Spinal cord (tissue), 10 donors: ENCODE results near the gene PAIP2. TPM values are rescaled to one million over a fixed set of nuclear protein-coding genes. Genes with fewer than 3 reads are reported as not detected.
"Not testable (repeated sequence)": the region's sequence is repeated elsewhere in the genome, so short reads cannot be mapped to it uniquely, and the experiment has no call there.

Experiments used
- DNase-seq, 6 donors: peaks; one replicate each; pipeline versions ENCODE4 v3.0.0 to v3.0.0-alpha.2; 2013 to 2015; ENCODE audit warnings: low spot score in 6 of 6, low read depth in 4 of 6
- H3K27ac ChIP-seq: one replicate; pipeline ENCODE4 v1.5.1; 2013; ENCODE audit warnings: low read depth, low read length, control low read depth
- H3K27me3 ChIP-seq: one replicate; pipeline ENCODE4 v1.6.1; 2013; ENCODE audit warnings: low read length; ENCODE audit not compliant: control insufficient read depth, insufficient read depth
- H3K36me3 ChIP-seq: one replicate; pipeline ENCODE4 v1.6.1; 2013; ENCODE audit warnings: low read length; ENCODE audit not compliant: control insufficient read depth, insufficient read depth
- H3K4me1 ChIP-seq: one replicate; pipeline ENCODE4 v1.6.1; 2013; ENCODE audit warnings: low read length; ENCODE audit not compliant: control insufficient read depth, insufficient read depth
- H3K4me3 ChIP-seq: one replicate; pipeline ENCODE4 v1.5.1; 2013; ENCODE audit warnings: low read depth, low read length, control low read depth
- H3K9me3 ChIP-seq: one replicate; pipeline ENCODE4 v1.6.1; 2013; ENCODE audit warnings: low read length; ENCODE audit not compliant: control insufficient read depth, insufficient read depth
- WGBS: methylation state at CpG from one replicate; pipeline ENCODE4 v1.1.5; 2013; ENCODE audit warnings: missing lambda C conversion rate; ENCODE audit not compliant: insufficient coverage; 5-methylcytosine and 5-hydroxymethylcytosine counted together
- polyA plus RNA-seq, 2 donors: library from polyadenylated mRNA; unstranded; fragments of 120-200 nt; gene quantifications; one replicate each; pipeline ENCODE4 v1.2.1, GENCODE V29; 2013; ENCODE audit not compliant: insufficient read length in 2 of 2
- total RNA-seq, 2 donors: library from RNA; depleted of rRNA in 1 of 2; stranded (reverse); fragments of 120-200 nt in 1 of 2; fragments of >200 nt in 1 of 2; gene quantifications; one replicate each; pipeline versions ENCODE4 v1.2.3 to v1.2.4, GENCODE V29; 2013 to 2014
- donor health status: healthy.

The PAIP2 gene
- total and polyA plus RNA-seq, 4 donors = 90.4 to 173 (median 146) TPM

DNA sequence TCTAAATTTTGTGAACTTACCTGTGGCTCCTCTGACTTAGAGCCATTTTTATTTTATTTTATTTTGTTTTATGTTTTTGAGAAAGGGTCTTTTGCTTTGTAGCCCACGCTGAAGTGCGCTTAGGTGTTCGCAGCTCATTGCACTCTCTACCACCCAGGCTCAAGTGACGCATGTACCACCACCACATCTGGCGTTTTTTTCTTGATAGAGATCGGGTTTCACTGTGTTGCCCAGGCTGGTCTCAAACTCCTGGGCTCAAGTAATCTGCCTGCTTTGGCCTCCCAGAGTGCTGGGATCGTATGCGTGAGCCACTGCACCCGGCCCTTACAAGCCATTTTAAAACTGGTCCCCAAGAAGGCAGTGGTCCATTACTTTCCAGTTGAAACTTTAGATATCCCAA, 29.6 kb upstream of the PAIP2 start:
- 77% methylated on average over 5 of the region's 9 CpGs for WGBS
- no peak overlapping the region for H3K27ac ChIP-seq
- no peaks in the 10 kb centered on the region for H3K9me3 ChIP-seq
- no peak for DNase-seq
- H3K4me1 ChIP-seq = peaks cover 9% of the 10 kb centered on the region
- H3K27me3 ChIP-seq = no peaks in the 10 kb centered on the region
- H3K36me3 ChIP-seq = peaks cover 8% of the 10 kb centered on the region
- no peak overlapping the region for H3K4me3 ChIP-seq

DNA sequence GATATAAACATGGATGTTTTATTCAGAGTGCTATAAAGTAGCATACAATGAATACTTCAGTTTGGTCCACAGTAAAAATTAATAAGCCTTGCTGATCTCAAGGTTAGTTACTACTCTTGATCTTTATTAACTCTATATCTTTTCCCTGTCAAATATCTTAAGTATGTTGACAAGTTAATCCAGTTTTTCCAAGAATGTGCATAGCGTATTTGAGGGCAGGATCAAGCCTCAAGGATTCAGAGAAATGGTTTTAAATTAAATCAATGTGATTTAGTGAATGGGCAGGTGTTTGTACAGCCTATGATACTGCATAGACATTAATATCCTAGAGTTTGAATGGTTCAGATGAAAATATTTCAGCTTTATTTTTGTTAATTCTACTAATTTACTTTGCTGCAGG, 27.4 kb upstream of the PAIP2 start:
- WGBS = no CpG with 5 or more reads among the region's 1 CpG
- Histone ChIP-seq H3K4me3 (no peak overlapping the region), H3K4me1 (peaks cover 9% of the 10 kb centered on the region), H3K27me3 (no peaks in the 10 kb centered on the region), H3K36me3 (peaks cover 20% of the 10 kb centered on the region), H3K27ac (no peak overlapping the region), H3K9me3 (no peaks in the 10 kb centered on the region)
- DNase-seq = no peak

GRCh38 chr5:139315056-139315615, 26.5 kb upstream of the PAIP2 start:
- H3K4me1 ChIP-seq = peaks cover 9% of the 10 kb centered on the region
- peak overlapping the region; percentile 47 for H3K27ac ChIP-seq
- H3K27me3 ChIP-seq = no peaks in the 10 kb centered on the region
- no CpG with 5 or more reads among the region's 3 CpGs for WGBS
- H3K36me3 ChIP-seq = peaks cover 27% of the 10 kb centered on the region
- no peak overlapping the region for H3K4me3 ChIP-seq
- peak in 1 of 6 donors; percentile 12 for DNase-seq
- no peaks in the 10 kb centered on the region for H3K9me3 ChIP-seq

DNA sequence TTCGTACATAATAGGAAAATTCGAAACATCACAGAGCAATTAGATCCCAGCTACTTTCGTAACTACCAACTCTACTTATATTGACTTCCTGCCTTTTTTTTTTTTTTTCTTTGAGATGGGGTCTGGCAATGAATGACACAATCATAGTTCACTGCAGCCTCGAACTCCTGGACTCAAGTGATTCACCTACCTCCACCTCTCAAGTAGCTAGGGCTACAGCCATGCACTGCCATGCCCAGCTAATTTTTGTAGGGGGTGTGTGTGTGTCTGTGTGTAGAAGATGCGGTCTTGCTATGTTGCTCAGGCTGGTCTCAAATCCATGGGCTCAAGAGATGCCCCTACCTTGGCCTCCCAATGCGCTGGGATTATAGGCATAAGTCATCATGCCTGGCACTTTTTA, 5.8 kb upstream of the PAIP2 start:
- no CpG with 5 or more reads among the region's 6 CpGs for WGBS
- DNase-seq = no peak

GRCh38 chr5:139340051-139340450, 1.6 kb upstream of the PAIP2 start:
- no CpG with 5 or more reads among the region's 2 CpGs for WGBS
- DNase-seq = no peak
- H3K4me1 ChIP-seq = peaks cover 7% of the 10 kb centered on the region
- no peaks in the 10 kb centered on the region for H3K27me3 ChIP-seq
- H3K4me3 ChIP-seq = no peak overlapping the region
- no peak overlapping the region for H3K27ac ChIP-seq
- H3K9me3 ChIP-seq = no peaks in the 10 kb centered on the region
- peaks cover 2% of the 10 kb centered on the region for H3K36me3 ChIP-seq

More for the DNA sequence above, 5.8 kb upstream of the PAIP2 start:
- H3K27ac ChIP-seq = no peak overlapping the region
- no peaks in the 10 kb centered on the region for H3K9me3 ChIP-seq
- no peaks in the 10 kb centered on the region for H3K27me3 ChIP-seq
- peaks cover 15% of the 10 kb centered on the region for H3K36me3 ChIP-seq
- H3K4me3 ChIP-seq = no peak overlapping the region
- H3K4me1 ChIP-seq = peaks cover 2% of the 10 kb centered on the region

- Histone ChIP-seq H3K36me3 (peaks cover 7% of the 10 kb centered on the region), H3K4me3 (peak overlapping the region; percentile 87), H3K9me3 (no peaks in the 10 kb centered on the region), H3K4me1 (peaks cover 7% of the 10 kb centered on the region), H3K27ac (peak overlapping the region; percentile 98), H3K27me3 (no peaks in the 10 kb centered on the region)
- no peak for DNase-seq
- 6% methylated on average over 11 of the region's 17 CpGs for WGBS
Measured at GRCh38 chr5:139341187-139341688, 416 bp upstream of the PAIP2 start.

DNA sequence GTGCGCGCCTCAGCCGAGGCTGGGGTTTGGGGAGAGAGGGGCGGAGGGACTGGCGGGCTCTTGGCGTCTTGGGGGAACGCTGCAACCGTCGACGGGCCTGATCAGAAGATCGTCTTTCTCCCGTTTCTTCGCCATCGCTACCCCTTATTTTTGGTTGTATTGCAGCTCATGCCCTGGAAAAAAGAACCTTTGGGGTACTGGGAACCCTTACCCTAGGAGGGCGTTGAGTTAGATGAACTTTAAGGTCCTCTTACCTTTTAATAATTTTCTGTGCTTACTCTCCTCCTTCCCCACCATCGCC, 719 bp downstream of the PAIP2 start:
- 2% methylated on average over 11 of the region's 16 CpGs for WGBS

DNA sequence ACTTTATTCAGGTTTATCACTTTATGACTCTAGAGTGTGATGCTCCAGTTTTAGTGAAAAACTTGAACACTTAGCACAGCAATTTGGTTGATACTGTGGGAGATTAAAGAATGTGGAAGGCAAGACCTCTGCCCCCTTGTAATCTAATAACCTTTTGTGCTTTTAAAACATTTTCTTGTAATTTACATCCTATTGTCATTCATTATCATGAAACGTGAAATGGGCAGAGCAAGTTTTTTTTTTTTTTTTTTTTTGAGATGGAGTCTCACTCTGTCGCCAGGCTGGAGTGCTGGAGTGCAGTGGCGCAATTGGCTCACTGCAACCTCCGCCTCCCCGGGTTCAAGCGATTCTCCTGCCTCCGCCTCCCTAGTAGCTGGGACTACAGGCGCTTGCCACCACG, 1.8 kb downstream of the PAIP2 start:
- peaks cover 7% of the 10 kb centered on the region for H3K4me1 ChIP-seq
- H3K4me3 ChIP-seq = no peak overlapping the region
- H3K27ac ChIP-seq = no peak overlapping the region
- 95% methylated on average over 6 of the region's 9 CpGs for WGBS
- H3K9me3 ChIP-seq = no peaks in the 10 kb centered on the region
- no peaks in the 10 kb centered on the region for H3K27me3 ChIP-seq
- H3K36me3 ChIP-seq = peaks cover 13% of the 10 kb centered on the region
- DNase-seq = no peak

More for the DNA sequence above, 719 bp downstream of the PAIP2 start:
- Histone ChIP-seq H3K36me3 (peaks cover 13% of the 10 kb centered on the region), H3K4me3 (peak overlapping the region; percentile 87), H3K27me3 (no peaks in the 10 kb centered on the region), H3K4me1 (peaks cover 7% of the 10 kb centered on the region), H3K9me3 (no peaks in the 10 kb centered on the region), H3K27ac (peak overlapping the region; percentile 98)
- DNase-seq = no peak

DNA sequence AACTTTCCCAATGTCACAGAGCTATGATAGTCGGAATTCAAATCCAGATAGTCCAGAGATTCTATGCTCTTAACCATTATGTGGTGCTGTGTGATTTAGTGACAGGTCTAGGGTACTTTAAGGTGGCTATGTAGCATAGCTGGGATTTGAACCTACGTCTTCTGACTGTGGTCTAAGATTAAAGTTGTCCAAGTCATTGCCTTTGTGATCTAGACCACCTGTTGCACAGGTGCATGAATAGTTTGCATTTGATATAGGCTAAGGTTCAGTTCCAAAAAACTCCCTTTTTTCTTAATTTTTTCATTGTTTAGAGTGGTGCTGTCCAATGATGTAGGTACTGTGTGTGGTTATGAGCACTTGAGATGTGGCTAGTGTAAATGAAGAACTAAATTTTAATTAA, 2.5 kb downstream of the PAIP2 start:
- WGBS = no CpG with 5 or more reads among the region's 2 CpGs
- Histone ChIP-seq H3K9me3 (no peaks in the 10 kb centered on the region), H3K36me3 (peaks cover 13% of the 10 kb centered on the region), H3K4me1 (peaks cover 7% of the 10 kb centered on the region), H3K4me3 (no peak overlapping the region), H3K27me3 (no peaks in the 10 kb centered on the region), H3K27ac (no peak overlapping the region)
- DNase-seq = no peak

- not testable (repeated sequence) for H3K4me3 ChIP-seq, DNase-seq, H3K27me3 ChIP-seq, H3K27ac ChIP-seq, H3K9me3 ChIP-seq, H3K4me1 ChIP-seq
- 95% methylated on average over 5 of the region's 8 CpGs for WGBS
- H3K36me3 ChIP-seq = peaks cover 13% of the 10 kb centered on the region
Measured at GRCh38 chr5:139345442-139345841, 3.8 kb downstream of the PAIP2 start.
